Activated CD8-positive, alpha-beta memory T cell treated with anti-CD3 and anti-CD28 coated beads for 36 hours (primary cell): ENCODE measurements around the gene NELL1. TPM values are rescaled to one million over a fixed set of nuclear protein-coding genes. Genes with fewer than 3 reads are reported as not detected.

Experiments used
- CTCF ChIA-PET: fragments of 350-600 bp; sonication (Branson Sonifier 250); formaldehyde crosslinking; loops from one replicate; lab custom pipeline; 2021; ENCODE audit warnings: antibody characterized with exemption; lab: Charles Lee
- POLR2A ChIA-PET: fragments of 350-600 bp; sonication (Branson Sonifier 250); formaldehyde crosslinking; loops from one replicate; lab custom pipeline; 2021; ENCODE audit warnings: antibody characterized with exemption; lab: Charles Lee
- total RNA-seq, 2 experiments: library from RNA; stranded (reverse); gene quantifications; one replicate each; pipeline ENCODE4 v1.2.3, GENCODE V29; 2021

The NELL1 gene
- total RNA-seq, 2 experiments from 2014 or later = not detected

- CTCF ChIA-PET = no interaction called here
- POLR2A ChIA-PET = no interaction called here
These were observed 752.4 kb downstream of the NELL1 start for GRCh38 chr11:21421711-21422329.

GRCh38 chr11:21426931-21427330, 757.5 kb downstream of the NELL1 start:
- ChIA-PET CTCF (no interaction called here), POLR2A (no interaction called here)

GRCh38 chr11:21427726-21428125, 758.3 kb downstream of the NELL1 start:
- CTCF ChIA-PET = no interaction called here
- POLR2A ChIA-PET = no interaction called here

GRCh38 chr11:21428796-21429195, 759.4 kb downstream of the NELL1 start:
- POLR2A ChIA-PET = no interaction called here
- CTCF ChIA-PET = no interaction called here

GRCh38 chr11:21429401-21429800, 760.0 kb downstream of the NELL1 start:
- ChIA-PET CTCF (no interaction called here), POLR2A (no interaction called here)

- ChIA-PET POLR2A (no interaction called here), CTCF (interaction anchor here (0.5 kb wide), 1 partner anchor 28 kb away, joined by 3 read pairs; no protein-coding TSS in a partner anchor)
These were observed 761.2 kb downstream of the NELL1 start for GRCh38 chr11:21430537-21430936.

- CTCF ChIA-PET = no interaction called here
- POLR2A ChIA-PET = no interaction called here
These were observed 777.7 kb downstream of the NELL1 start for GRCh38 chr11:21446939-21447590.

GRCh38 chr11:21447871-21448270, 778.5 kb downstream of the NELL1 start:
- CTCF ChIA-PET = no interaction called here
- POLR2A ChIA-PET = no interaction called here

- ChIA-PET POLR2A (no interaction called here), CTCF (no interaction called here)
These were observed 786.8 kb downstream of the NELL1 start for GRCh38 chr11:21456186-21456585.

- ChIA-PET CTCF (no interaction called here), POLR2A (no interaction called here)
These were observed 790.7 kb downstream of the NELL1 start for GRCh38 chr11:21460082-21460481.

- POLR2A ChIA-PET = no interaction called here
- CTCF ChIA-PET = no interaction called here
These were observed 792.3 kb downstream of the NELL1 start for GRCh38 chr11:21461701-21462100.

GRCh38 chr11:21464601-21465193, 795.3 kb downstream of the NELL1 start:
- ChIA-PET POLR2A (no interaction called here), CTCF (no interaction called here)

GRCh38 chr11:21465203-21465602, 795.8 kb downstream of the NELL1 start:
- ChIA-PET CTCF (no interaction called here), POLR2A (no interaction called here)

GRCh38 chr11:21465920-21466319, 796.5 kb downstream of the NELL1 start:
- POLR2A ChIA-PET = no interaction called here
- CTCF ChIA-PET = no interaction called here

- ChIA-PET POLR2A (no interaction called here), CTCF (no interaction called here)
These were observed 801.1 kb downstream of the NELL1 start for GRCh38 chr11:21470521-21470920.

GRCh38 chr11:21472261-21472660, 802.9 kb downstream of the NELL1 start:
- POLR2A ChIA-PET = no interaction called here
- CTCF ChIA-PET = no interaction called here

GRCh38 chr11:21474529-21474928, 805.1 kb downstream of the NELL1 start:
- CTCF ChIA-PET = no interaction called here
- POLR2A ChIA-PET = no interaction called here

GRCh38 chr11:21475276-21475675, 805.9 kb downstream of the NELL1 start:
- ChIA-PET CTCF (no interaction called here), POLR2A (no interaction called here)

- POLR2A ChIA-PET = no interaction called here
These were observed 807.2 kb downstream of the NELL1 start for GRCh38 chr11:21476588-21476987.

GRCh38 chr11:21480240-21480639, 810.9 kb downstream of the NELL1 start:
- ChIA-PET CTCF (no interaction called here), POLR2A (no interaction called here)

More at GRCh38 chr11:21476588-21476987, 807.2 kb downstream of the NELL1 start:
- CTCF ChIA-PET = no interaction called here

- ChIA-PET POLR2A (no interaction called here), CTCF (no interaction called here)
These were observed 811.9 kb downstream of the NELL1 start for GRCh38 chr11:21481255-21481654.
